Measurements from ENCODE around the gene CYCS.
A peak's percentile ranks its signal among the peaks of the same experiment; 100 is the strongest.
"Not testable (repeated sequence)": the region's sequence is repeated elsewhere in the genome, so short reads cannot be mapped to it uniquely, and the experiment has no call there.

CYCS gene

GRCh38 chr7:25118048-25118753, 6.9 kb downstream of the CYCS start:
- no peak for DNase-seq (ENCODE audit: low spot score)

- no peak for DNase-seq (ENCODE audit: low spot score)
These were observed 7.6 kb downstream of the CYCS start for GRCh38 chr7:25117226-25118047.

GRCh38 chr7:25116621-25117020, 8.4 kb downstream of the CYCS start:
- no peak for DNase-seq (ENCODE audit: low spot score)

GRCh38 chr7:25110514-25110913, 14.5 kb downstream of the CYCS start:
- not testable (repeated sequence) for DNase-seq (ENCODE audit: low spot score)

GRCh38 chr7:25109276-25109675, 15.8 kb downstream of the CYCS start:
- DNase-seq (ENCODE audit: low spot score) = no peak

GRCh38 chr7:25105911-25106310, 19.1 kb downstream of the CYCS start:
- DNase-seq (ENCODE audit: low spot score) = no peak

GRCh38 chr7:25103773-25104172, 21.3 kb downstream of the CYCS start:
- DNase-seq (ENCODE audit: low spot score) = no peak

GRCh38 chr7:25101817-25102216, 23.2 kb downstream of the CYCS start:
- no peak for DNase-seq (ENCODE audit: low spot score)

GRCh38 chr7:25098096-25099046, 26.7 kb downstream of the CYCS start:
- DNase-seq (ENCODE audit: low spot score) = peak; percentile 56

- no peak for DNase-seq (ENCODE audit: low spot score)
These were observed 29.3 kb downstream of the CYCS start for GRCh38 chr7:25095516-25096345.

GRCh38 chr7:25093268-25093826, 31.7 kb downstream of the CYCS start:
- DNase-seq (ENCODE audit: low spot score) = peak; percentile 60

- no peak for DNase-seq (ENCODE audit: low spot score)
These were observed 33.3 kb downstream of the CYCS start for GRCh38 chr7:25091779-25092178.

GRCh38 chr7:25091176-25091575, 33.9 kb downstream of the CYCS start:
- DNase-seq (ENCODE audit: low spot score) = no peak

- DNase-seq (ENCODE audit: low spot score) = no peak
These were observed 34.7 kb downstream of the CYCS start for GRCh38 chr7:25090374-25090773.

- DNase-seq (ENCODE audit: low spot score) = no peak
These were observed 37.2 kb downstream of the CYCS start for GRCh38 chr7:25087855-25088254.

- DNase-seq (ENCODE audit: low spot score) = no peak
These were observed 40.2 kb downstream of the CYCS start for GRCh38 chr7:25084821-25085220.

- DNase-seq (ENCODE audit: low spot score) = no peak
These were observed 41.9 kb downstream of the CYCS start for GRCh38 chr7:25083201-25083600.

- not testable (repeated sequence) for DNase-seq (ENCODE audit: low spot score)
These were observed 43.0 kb downstream of the CYCS start for GRCh38 chr7:25082041-25082440.

GRCh38 chr7:25077096-25077495, 48.0 kb downstream of the CYCS start:
- no peak for DNase-seq (ENCODE audit: low spot score)

- DNase-seq (ENCODE audit: low spot score) = no peak
These were observed 49.6 kb downstream of the CYCS start for GRCh38 chr7:25075459-25075858.

- no peak for DNase-seq (ENCODE audit: low spot score)
These were observed 51.6 kb downstream of the CYCS start for GRCh38 chr7:25073451-25073850.
